ENCODE results near the gene BANP.
"Not testable (repeated sequence)": the region's sequence is repeated elsewhere in the genome, so short reads cannot be mapped to it uniquely, and the experiment has no call there.

Gene BANP

DNA sequence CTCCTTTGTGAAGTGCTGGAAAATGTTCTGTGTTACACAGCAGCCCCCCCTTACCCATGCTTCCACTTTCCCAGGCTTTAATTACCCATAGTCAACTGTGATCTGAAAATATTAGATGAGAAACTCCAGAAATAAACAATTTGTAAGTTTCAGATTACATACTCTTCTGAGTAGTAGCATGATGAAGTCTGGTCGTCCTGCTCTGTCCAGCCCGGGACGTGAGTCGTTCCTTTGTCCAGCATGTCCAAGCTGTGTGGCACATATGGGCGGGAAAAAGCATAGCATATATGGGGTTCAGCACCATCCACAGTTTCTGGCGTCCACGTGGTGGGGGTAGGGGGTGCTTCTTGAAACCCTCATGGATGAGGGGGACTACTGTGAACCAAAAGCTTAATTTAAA, 83.5 kb downstream of the BANP start:
- no peak for DNase-seq

DNA sequence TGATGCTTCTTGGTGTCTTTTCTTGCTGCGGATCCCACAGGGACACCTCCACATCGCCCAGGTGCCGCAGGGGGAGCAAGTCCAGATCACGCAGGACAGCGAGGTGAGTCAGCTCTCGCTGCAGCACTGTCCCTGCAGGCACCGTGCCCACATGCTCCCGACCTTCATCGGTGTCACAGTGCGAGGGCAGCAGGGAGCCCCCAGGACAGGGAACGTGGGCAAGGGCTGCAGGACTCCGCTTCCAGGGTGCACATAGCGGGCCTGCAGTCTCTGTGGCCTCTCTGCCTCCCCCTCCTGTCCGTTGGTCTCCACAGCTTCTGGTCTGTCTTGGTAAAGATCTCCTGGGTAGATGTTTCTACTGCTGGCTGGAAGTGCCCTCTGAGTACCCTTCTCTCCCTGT, 84.1 kb downstream of the BANP start:
- DNase-seq: no peak

DNA sequence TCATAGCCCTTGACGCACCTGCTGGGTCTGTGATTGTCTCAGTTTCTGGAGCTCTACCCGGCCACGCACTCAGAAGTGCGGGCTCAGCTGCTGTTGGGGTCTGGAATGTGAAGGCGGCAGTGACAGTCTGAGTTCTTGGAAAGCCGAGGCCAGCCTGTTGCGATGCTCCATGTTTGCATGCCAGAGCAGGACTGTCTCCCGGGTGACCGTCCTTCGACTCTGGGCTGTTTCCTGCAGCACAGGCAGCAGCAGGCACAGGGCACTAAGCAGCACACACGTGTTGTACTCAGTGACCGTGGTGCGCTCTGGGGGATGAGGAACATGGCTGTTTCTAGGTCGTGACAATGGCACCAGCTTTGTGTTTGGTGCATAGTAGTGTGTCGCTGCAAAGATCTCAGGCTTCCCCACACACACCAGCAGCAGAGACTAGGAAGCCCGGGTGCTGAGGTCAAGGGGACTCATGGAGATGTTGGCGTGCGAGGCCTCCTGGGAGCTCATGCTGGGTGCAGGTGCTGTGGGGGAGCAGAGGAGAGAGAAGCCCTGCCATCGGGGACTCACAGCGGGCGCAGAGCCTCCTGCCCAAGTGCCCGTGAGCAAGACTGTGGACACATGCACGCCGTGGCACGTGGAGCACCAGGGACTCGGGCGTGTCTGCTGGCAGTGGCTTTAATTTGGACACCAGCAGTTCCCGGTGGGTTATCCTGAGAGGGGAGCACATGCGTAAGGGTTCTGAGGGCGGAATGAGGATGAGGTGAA, 84.8 kb downstream of the BANP start:
- DNase-seq: not testable (repeated sequence)

DNA sequence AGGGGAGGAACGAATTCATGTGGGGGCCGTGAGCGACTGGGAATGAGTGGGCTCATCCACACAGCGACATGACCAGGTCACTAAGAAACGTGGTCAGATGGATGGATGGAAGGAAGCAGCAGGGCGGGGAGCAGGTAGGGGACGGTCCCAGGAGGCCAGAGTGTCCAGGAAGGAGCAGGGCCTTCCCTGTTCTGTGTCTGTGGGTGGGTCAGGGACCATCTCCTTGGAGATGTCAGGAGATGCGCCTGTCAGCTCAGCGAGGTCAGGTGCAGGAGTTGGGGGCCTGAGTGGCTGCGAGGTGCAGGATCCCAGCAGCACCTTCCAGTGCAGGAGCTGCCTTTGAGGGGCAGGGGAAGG, 85.4 kb downstream of the BANP start:
- not testable (repeated sequence) for DNase-seq

DNA sequence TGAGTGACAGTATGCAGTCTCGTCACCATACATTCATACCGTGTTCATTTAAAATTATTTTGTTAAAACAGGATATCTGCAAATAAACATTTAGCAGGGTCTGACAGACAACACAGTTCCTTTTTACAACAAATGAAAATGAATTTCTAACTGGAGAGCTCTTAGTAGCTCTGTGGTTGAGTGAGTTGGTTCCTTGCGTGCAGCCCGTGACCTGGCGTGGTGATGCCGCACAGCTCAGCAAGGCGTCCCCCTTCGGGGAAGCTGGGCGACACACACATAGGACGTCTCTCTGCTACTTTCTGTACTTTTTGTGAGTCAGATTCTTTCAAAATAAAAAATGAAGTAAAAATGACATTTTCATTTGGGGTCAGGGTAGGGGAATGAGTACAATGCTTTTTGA, 86.1 kb downstream of the BANP start:
- not testable (repeated sequence) for DNase-seq

DNA sequence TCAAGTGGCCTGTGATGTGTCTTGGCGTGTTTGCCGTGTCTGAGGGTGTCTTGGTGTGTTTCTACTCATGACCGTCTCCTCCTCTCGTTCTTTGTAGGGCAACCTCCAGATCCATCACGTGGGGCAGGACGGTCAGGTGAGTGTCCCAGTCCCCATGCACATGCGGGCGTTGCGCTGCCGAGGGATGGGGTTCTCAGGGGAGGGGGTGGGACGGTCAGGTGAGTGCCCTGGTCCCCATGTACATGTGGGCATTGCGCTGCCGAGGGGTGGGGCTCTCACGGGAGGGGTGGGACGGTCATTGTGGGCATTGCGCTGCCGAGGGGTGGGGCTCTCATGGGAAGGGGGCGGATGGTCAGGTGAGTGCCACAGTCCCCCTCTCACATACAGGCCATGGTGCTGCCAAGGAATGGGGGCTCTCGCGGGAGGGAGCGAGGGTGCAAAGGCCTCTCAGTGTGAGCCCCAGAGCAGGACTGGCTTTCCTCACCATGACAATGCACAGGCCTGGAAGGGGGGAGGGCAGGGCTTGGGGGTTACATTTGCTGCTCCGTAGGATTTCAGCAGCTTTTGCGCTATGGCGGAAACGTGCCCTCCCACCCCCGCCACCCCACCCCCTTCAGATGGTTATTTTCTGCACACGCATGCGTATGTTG, 86.8 kb downstream of the BANP start:
- DNase-seq: not testable (repeated sequence)

DNA sequence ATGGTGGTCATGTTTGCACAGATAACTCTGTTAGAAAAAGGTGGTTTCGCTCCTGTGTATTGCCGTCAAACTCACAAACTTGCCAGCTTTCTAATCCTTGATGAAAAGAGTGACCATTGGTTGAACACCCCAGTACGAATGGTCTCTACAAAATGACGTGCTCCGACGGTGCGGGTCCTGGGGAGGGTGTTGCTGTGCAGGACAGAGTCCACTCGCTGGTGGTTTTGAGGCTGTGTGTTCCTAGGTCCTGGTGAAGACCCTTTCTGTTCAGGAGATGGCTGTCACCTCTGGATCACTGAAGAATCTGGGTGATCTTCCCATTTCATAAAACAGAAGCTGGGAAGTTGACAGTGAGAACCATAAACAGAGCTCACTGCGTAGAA, 87.3 kb downstream of the BANP start:
- DNase-seq: not testable (repeated sequence)

DNA sequence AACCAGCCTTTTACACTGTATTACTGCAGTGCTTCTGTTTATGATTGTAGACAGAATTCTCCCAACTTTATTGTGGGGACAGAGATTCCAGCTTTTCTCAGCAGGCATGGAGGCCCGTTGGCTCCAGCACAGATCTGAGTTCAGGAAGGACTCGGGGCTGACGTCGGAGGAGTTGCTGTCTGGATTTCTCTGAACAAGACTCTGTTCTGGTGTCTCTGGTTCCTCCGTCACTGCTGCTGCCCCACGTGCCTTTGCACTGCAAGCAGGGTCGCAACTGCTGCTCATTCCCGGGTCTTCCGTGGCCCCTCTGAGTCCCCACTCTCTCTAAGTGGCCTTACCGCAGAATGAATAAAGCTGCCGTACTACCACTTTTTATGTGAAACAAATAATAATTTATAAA, 88.4 kb downstream of the BANP start:
- no peak for DNase-seq

DNA sequence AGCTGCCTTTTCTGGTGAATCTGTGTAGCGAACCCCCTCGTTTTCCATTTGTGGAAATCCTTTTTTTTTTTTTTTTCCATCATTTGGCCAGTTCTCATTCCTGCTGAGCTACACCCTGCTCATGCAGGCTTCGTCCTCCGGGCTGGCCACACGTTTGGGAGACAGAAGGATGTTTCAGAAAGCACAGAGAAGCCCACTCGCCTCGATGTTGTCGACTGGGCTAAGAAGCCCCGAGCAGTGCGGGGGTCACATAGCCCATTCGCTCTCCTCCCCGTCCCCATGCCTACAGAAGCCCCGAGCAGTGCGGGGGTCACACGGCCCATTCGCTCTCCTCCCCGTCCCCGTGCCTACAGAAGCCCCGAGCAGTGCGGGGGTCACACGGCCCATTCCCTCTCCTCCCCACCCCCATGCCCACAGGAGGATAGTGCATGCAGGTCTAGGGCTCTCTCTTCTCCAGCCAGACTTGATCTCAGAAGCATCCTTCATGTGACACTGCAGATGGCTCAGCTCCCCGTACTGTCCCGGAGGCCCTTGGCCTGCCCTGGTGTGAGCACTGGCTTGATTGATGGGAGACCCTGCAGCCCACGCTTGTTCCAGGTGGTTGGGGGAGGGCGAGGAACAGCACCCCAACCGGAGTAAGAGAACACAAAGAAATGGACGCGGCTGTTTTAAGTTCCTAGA, 89.1 kb downstream of the BANP start:
- not testable (repeated sequence) for DNase-seq

DNA sequence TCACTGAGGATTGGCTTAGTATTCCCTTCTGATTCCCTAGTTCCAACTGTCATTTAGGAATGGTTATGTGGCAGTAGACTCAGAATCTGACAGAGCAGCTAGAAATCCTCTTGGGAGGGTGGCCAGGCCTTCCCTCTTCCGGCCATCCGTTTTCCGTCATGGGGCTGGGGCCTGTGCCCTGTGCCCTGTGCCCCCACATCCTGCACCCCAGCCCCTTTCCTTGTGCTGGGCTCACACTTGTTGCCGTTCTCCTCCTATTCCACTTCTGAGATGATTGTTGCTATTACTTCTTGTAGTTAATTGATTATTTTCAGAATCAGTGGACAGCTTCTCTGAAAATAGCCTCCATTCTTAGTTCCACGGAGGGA, 89.6 kb downstream of the BANP start:
- DNase-seq: not testable (repeated sequence)

DNA sequence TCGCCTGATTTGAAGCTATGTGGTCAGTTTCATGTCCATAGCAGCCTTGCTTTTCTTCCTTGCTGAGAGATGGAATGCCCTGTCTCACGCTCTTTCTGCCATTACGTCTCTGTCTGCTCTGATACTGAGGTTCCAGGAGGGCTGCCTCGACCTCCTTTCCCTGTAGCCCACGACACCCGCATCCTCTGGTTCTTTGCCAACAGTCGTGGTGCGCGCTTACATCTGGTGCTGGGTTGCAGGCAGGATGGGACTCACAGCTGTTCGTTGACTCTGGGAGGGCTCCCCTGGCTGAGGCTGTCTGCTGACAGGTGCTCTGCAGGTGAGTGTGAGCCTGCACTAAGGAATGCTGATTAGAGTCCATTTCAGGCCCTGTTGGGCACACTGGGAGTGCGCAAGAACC, 90.3 kb downstream of the BANP start:
- not testable (repeated sequence) for DNase-seq

DNA sequence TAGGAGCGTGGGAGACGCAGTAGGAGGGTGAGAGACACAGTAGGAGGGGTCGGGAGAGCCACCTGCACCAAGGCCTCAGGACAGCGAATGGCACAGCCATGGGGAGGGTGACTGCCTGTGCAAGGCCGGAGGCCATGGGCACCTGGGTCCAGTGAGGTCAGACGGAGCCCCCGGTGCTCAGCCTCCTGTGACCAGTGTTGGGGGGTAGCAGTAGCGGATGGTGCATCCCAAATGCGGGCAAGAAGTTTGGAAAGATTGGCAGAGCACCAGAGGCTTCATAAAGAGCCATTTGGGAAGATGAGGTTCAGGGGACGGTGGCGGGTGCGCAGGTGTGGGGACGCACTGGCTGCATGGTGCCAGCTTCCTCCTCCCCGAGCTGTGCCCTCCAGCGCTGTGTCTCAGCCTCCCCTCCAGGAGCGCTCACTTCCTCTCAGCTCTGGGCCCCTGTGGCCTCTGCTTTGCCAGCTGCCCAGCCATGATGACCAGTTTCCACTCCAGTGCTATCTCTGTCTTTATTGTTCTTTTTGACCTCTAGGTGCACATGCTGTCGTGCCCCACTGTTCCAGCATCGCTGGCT, 90.8 kb downstream of the BANP start:
- not testable (repeated sequence) for DNase-seq

DNA sequence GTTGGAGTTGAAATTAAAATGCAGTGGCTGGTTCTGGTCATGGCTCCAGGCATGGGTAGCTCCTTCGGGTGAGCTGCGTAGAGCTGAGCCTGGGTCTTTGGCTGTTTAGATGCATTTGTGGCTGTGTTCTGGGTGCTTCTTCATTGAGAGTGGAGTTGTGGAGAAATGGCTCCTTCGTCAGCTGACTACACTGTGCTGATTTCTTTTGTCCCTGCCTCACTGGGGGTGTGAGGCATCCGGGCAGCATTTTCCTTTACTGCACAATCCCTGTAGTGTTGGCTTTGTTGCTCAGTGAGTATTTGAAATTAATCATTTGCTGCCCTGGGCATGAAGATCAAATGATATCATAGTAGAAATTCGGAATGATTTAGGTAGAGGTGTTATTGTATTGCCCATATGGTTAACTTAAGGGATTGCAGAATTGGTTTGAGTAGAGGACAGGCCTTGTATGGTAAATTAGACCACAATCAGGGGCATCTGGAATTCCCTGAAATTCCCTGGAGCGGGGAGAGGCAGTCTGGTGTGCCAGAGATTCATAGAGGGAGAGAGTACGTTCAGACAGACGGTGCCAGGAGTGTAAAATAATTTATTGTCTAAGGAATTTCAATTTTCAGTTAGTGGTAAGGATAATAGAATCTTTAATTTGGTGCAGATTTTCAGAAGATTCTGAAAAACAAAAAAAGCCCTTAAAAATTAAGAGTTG, 92.1 kb downstream of the BANP start:
- not testable (repeated sequence) for DNase-seq

DNA sequence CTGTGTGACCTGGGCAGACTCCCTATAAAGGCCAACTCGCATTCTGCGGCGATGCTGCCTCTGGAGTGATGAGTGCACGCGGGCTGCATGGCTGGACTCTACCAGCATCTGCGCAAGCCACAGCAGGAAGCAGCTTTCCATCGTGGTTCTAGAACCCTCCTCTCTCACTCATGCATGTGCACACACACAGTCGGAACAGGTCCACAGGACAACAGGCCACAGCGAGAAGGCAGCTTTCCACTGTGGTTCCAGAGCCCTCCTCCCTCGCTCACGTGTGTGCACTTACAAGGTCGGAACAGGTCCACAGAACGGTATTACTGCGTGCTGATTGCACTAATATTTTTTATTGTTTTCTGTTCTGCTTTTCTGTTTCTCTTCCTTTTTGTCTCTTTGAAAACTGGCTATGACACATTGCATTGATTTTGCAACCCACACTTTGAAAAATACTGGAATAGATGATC, 92.9 kb downstream of the BANP start:
- DNase-seq: not testable (repeated sequence)

DNA sequence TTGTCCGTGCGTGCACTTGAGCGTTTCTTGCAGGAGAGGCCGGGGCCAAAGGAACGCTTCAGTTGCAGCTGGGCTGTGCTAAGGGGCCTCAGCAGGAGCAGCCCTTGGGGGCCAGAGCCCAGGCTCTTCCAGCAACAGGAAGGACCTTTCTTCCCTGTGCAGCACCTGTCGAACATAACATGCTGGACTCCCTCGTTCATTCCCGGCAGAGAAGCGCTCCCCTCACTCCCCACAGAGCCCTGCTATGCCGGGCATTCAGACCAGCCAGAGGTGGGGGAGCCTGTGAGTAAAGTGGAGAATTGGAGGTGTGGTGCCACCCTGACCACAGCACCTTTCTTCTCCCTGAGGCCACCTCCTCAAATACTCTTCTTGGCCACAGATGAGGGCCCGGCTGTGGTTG, 94.1 kb downstream of the BANP start:
- not testable (repeated sequence) for DNase-seq

DNA sequence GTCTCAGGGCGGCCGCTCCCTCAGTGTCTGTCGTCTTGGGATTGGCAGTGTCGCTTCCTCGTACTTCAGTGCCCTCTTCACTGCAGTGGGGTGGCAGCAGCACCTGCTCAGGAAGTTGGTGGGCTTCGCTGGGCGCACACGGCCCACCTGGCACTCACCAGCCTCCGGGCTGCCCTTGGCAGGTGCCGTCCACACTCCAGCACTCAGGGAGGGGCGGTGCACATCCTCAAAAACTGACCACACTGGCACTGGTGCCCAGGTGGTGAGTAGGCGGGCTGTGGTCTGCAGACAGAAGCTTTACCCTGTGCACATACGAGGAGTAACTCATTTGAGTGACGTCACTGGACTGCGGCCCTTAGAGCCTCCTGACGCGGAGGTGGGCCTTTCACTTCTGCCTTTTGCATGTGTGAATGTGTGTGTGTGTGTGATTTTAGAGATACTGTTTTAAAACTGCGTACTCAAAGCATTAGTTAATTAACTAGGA, 94.6 kb downstream of the BANP start:
- no peak for DNase-seq

DNA sequence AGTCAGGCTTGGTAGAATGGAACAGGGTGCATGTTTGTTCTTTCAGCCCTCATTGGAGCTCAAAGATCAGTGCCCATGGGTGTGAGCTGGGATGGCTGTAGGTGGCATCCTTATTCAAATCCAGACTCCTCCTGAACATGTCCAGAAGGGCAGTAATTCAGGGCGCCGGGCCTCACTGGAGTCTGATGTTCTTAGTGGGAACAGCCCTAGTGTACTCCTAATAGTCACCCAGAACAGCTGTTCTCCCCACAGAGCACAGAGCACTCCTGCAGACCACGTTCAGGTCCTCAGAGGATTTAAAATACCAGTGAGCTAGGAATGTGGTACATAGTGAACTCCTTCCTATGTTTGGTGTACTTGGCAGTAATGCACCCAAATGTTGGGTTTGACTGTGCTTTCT, 96.2 kb downstream of the BANP start:
- no peak for DNase-seq

DNA sequence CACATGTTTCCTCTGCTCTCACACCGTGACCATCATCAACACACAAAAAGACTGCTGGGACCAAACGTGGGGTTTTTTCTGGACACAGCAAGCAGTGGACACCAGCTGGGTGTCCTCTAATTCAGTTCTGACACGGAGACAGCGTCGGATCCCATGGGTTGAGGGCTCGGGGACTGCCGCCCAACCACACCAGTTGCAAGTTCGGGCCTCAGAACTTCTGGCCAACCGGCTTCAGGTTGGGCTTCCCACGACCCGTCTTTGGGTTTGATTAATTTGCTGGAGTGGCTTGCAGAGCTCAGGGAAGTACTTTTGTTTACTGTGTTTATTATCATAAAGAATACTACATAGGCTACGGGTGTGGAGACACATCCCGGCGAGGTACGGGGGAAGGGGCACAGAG, 97.8 kb downstream of the BANP start:
- DNase-seq: no peak

DNA sequence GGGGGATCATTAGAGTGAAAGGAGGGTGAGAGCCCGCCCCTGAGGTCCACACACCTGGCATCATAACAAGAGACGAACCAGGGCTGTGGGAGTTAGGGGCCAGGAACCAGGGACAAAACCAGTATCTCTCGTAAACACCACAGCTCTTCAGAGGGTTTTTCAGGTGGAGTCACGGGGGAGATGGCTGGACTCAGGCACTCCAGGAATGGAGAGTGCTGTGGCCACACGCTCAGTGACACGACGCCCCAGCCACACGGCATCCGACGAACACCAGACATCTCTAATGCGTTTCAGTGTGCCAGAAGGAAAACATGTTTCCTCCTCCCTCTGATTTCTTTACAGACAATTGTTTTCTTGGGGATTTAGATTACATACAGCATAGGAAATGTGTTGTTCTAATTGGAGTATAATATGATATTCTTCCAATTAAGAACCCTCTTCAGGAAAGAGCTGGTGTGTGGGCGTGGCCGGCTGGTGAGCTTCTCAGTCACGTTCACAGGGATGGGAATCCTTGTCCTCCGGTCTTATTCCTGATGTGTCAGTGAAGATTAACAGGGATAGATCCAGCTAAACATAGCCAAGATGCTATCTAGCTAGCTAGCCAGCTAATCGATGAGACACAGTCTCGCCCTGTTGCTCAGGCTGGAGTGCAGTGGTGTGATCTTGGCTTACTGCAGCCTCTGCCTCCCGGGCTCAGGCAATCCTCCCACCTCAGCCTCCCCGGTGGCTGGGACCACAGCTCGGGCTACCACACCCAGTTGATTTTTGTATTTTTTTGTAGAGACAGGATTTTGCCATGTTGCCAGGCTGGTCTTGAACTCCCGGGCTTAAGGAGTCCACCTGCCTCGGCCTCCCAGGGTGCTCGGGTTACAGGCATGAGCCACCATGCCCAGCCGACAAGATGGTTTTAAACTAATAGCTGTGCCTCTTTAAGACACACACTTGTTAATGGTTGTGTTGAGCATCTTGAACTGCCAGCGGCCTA, 98.6 kb downstream of the BANP start:
- DNase-seq: no peak

DNA sequence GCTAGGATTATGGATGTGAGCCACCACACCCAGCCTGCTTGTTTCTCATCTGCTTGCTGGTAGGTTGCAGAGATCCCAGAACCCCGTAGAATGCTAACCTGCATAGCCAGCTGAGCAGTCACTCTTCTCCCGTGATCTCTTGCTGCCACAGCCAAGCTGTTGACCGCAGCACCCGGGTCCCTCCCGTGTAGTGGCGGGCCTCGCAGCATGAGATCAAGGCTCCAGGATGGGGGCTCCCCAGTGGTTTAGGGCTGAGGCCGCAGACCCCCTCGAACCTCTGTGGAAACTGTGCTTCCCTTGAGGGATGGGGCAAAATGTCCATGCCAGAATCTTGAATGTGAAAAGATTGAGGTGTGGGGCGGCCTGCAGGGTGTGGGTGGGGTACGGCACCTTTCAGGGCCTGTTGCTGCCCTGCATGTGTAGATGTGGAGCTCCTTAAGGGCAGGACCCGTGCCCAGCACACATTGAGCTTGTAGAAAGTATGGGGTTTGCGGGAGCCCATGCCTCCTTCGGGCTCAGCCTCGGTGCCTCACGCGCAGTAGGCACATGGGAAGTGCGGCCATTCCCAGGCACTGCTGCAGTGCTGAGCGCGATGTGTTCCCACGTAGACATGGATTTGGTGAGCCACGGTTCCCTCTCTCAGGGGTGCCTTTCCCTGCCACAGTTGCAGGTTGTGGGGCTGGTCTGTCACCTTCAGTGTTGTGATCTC, 99.9 kb downstream of the BANP start:
- no peak for DNase-seq

DNA sequence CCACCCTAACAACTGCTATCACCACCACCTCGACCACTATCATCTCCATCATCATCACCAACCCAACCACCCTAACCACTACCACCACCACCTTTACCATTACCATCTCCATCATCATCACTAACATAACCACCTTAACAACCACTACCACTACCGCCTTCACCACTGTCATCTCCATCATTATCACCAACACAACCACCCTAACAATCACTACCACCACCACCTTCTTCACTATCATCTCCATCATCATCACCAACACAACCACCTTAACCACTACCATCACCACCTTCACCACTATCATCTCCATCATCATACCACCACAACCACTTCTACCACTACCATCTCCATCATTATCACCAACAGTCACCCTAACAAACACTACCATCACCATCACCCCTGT, 101.4 kb downstream of the BANP start:
- no peak for DNase-seq
